OCI-LY3 (cell line): Measurements from ENCODE around the gene POLE4.

Experiments
- H2AFZ ChIP-seq: fragments of 200-600, 300-600 bp; shearing (Covaris generic); 2 replicates; pipeline ENCODE4 v1.6.0; 2014; ENCODE audit warnings: antibody characterized with exemption, low read depth, low read length
- H3K27ac ChIP-seq: fragments of 200-600, 300-600 bp; sonication (generic); 2 replicates; pipeline ENCODE4 v1.5.1; 2014; ENCODE audit warnings: mild to moderate bottlenecking, low read length, moderate library complexity, mixed read lengths
- H3K27me3 ChIP-seq: fragments of 200-600, 300-600 bp; sonication (generic); 2 replicates; pipeline ENCODE4 v1.6.1; 2014; ENCODE audit warnings: low read depth, low read length, mixed read lengths
- H3K36me3 ChIP-seq: fragments of 200-600, 300-600 bp; sonication (generic); replicated peaks from 2 replicates; pipeline ENCODE3; 2014; ENCODE audit warnings: low read depth, low read length, mixed read lengths
- H3K4me1 ChIP-seq: fragments of 300-600, 200-600 bp; sonication (generic); 2 replicates; pipeline ENCODE4 v1.6.1; 2014; ENCODE audit warnings: low read length, mixed read lengths
- H3K4me2 ChIP-seq: fragments of 200-600, 300-600 bp; sonication (generic); 2 replicates; pipeline ENCODE4 v1.6.1; 2014; ENCODE audit warnings: low read length, mixed read lengths
- H3K4me3 ChIP-seq: fragments of 300-600, 200-600 bp; sonication (generic); 2 replicates; pipeline ENCODE4 v1.5.1; 2014; ENCODE audit warnings: antibody characterized with exemption, mild to moderate bottlenecking, low read length, moderate library complexity
- H3K79me2 ChIP-seq: fragments of 300-600, 200-600 bp; shearing (Covaris generic); 2 replicates; pipeline ENCODE4 v1.6.1; 2014; ENCODE audit warnings: mild to moderate bottlenecking, low read length, mixed read lengths
- H3K9ac ChIP-seq: fragments of 300-600, 200-600 bp; shearing (Covaris generic); 2 replicates; pipeline ENCODE4 v1.6.0; 2014; ENCODE audit warnings: mild to moderate bottlenecking, low read length, moderate library complexity
- H3K9me3 ChIP-seq: fragments of 200-600, 300-600 bp; shearing (Covaris generic); 2 replicates; pipeline ENCODE4 v1.6.1; 2014; ENCODE audit warnings: low read length, mixed read lengths; ENCODE audit not compliant: insufficient read depth
- H4K20me1 ChIP-seq: fragments of 200-600, 300-600 bp; sonication (generic); 2 replicates; pipeline ENCODE4 v1.6.1; 2016; ENCODE audit warnings: low read length, mixed read lengths; ENCODE audit not compliant: insufficient read depth
- CTCF ChIP-seq: fragments of 200-600, 300-600 bp; sonication (generic); IDR thresholded peaks from 2 replicates; pipeline ENCODE4 v1.5.1; 2014; ENCODE audit warnings: antibody characterized with exemption, low read length, low read depth
- EZH2phosphoT487 ChIP-seq: fragments of 200-600 bp; shearing (Covaris generic); IDR thresholded peaks from 2 replicates; pipeline ENCODE4 v1.6.1; 2018; ENCODE audit warnings: antibody characterized with exemption, mixed run types, low read depth

Gene POLE4

GRCh38 chr2:75002007-75002406, 43.6 kb downstream of the POLE4 start:
- Histone ChIP-seq H3K79me2 (no peaks in the 10 kb centered on the region), H3K27me3 (no peaks in the 10 kb centered on the region), H3K9me3 (no peaks in the 10 kb centered on the region; the same call in 1 of the 2 replicates), H3K27ac (no peak overlapping the region), H3K4me2 (no peak overlapping the region), H3K4me1 (no peaks in the 10 kb centered on the region), H3K9ac (no peak overlapping the region), H3K36me3 (no peaks in the 10 kb centered on the region), H2AFZ (no peak overlapping the region), H4K20me1 (no peaks in the 10 kb centered on the region), H3K4me3 (no peak overlapping the region)
- TF ChIP-seq EZH2phosphoT487 = no peak
- TF ChIP-seq CTCF = no peak

- Histone ChIP-seq H3K4me3 (no peak overlapping the region), H3K4me2 (no peak overlapping the region), H3K36me3 (no peaks in the 10 kb centered on the region), H3K27me3 (no peaks in the 10 kb centered on the region), H3K79me2 (no peaks in the 10 kb centered on the region), H3K27ac (no peak overlapping the region), H3K4me1 (no peaks in the 10 kb centered on the region), H3K9ac (no peak overlapping the region), H4K20me1 (no peaks in the 10 kb centered on the region), H2AFZ (no peak overlapping the region), H3K9me3 (no peaks in the 10 kb centered on the region; the same call in 1 of the 2 replicates)
- no peak for TF ChIP-seq EZH2phosphoT487
- TF ChIP-seq CTCF = no peak
Measured at GRCh38 chr2:75003276-75003675, 44.8 kb downstream of the POLE4 start.

- Histone ChIP-seq H3K4me2 (no peak overlapping the region), H4K20me1 (no peaks in the 10 kb centered on the region), H3K27ac (no peak overlapping the region), H3K27me3 (no peaks in the 10 kb centered on the region), H2AFZ (no peak overlapping the region), H3K4me1 (no peaks in the 10 kb centered on the region), H3K4me3 (no peak overlapping the region), H3K36me3 (no peaks in the 10 kb centered on the region), H3K9me3 (no peaks in the 10 kb centered on the region; the same call in 1 of the 2 replicates), H3K79me2 (no peaks in the 10 kb centered on the region), H3K9ac (no peak overlapping the region)
- TF ChIP-seq EZH2phosphoT487 = no peak
- no peak for TF ChIP-seq CTCF
Measured at GRCh38 chr2:75003773-75004172, 45.3 kb downstream of the POLE4 start.

- Histone ChIP-seq H3K4me1 (no peaks in the 10 kb centered on the region), H3K4me3 (no peak overlapping the region), H3K9me3 (no peaks in the 10 kb centered on the region), H3K9ac (no peak overlapping the region), H3K27me3 (no peaks in the 10 kb centered on the region), H2AFZ (no peak overlapping the region), H3K4me2 (no peak overlapping the region), H3K27ac (no peak overlapping the region), H3K79me2 (no peaks in the 10 kb centered on the region), H3K36me3 (no peaks in the 10 kb centered on the region), H4K20me1 (no peaks in the 10 kb centered on the region)
- TF ChIP-seq CTCF = no peak
- no peak for TF ChIP-seq EZH2phosphoT487
Measured at GRCh38 chr2:75006041-75006440, 47.6 kb downstream of the POLE4 start.
